HG02884 (cell line): ENCODE data around the gene FTCDNL1.

Experiments
- ATAC-seq: cut with Tn5 transposase; IDR thresholded peaks from one replicate; pipeline ENCODE4 v1.9.1; 2021; ENCODE audit warnings: mild to moderate bottlenecking, moderate library complexity; ENCODE audit not compliant: unreplicated experiment

Gene FTCDNL1

GRCh38 chr2:199842631-199843395, 8.2 kb downstream of the FTCDNL1 start:
- no peak for ATAC-seq

- ATAC-seq = no peak
Measured at GRCh38 chr2:199841409-199841808, 9.6 kb downstream of the FTCDNL1 start.

- ATAC-seq = no peak
Measured at GRCh38 chr2:199838399-199838798, 12.6 kb downstream of the FTCDNL1 start.

DNA sequence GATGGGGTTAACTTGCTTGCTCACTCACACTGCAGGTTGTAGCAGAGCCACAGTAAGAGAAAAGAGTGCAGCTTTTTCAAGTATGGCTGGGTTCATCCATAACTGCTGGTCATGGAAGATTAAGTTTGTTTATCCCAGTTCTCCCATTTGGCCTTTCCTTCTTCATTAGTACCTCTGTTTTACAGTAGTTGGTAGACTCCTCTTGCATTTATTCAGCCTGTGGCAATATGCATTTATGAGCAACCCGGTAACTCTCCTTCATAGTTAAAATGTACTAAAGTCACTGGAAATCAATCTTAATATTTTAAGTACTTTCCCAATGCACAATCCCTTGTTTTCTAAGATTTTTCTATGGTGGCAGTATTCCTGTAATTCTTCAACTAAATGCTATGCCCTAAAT, 14.0 kb downstream of the FTCDNL1 start:
- ATAC-seq = no peak

GRCh38 chr2:199833525-199833924, 17.5 kb downstream of the FTCDNL1 start:
- ATAC-seq = no peak

- ATAC-seq = no peak
Measured at GRCh38 chr2:199830531-199830930, 20.5 kb downstream of the FTCDNL1 start.

DNA sequence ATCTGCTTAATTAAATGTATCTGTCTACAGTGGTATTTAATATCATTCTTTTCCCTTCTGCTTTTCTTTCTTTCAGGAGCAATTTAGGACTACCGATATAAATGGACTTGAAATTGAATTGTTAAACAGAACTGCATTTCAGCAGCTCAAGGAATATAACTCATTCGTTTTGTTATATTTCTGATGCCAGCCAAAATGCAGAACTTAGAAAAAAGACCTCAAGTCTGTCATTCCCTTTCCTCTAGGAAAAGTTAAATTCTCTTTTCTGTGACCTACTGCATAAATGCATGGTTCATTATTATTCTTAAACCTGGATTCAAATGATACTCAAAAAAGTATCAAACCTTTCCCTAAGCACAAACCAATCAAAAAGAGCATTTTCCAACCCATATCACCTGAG, 21.4 kb downstream of the FTCDNL1 start:
- ATAC-seq = no peak

DNA sequence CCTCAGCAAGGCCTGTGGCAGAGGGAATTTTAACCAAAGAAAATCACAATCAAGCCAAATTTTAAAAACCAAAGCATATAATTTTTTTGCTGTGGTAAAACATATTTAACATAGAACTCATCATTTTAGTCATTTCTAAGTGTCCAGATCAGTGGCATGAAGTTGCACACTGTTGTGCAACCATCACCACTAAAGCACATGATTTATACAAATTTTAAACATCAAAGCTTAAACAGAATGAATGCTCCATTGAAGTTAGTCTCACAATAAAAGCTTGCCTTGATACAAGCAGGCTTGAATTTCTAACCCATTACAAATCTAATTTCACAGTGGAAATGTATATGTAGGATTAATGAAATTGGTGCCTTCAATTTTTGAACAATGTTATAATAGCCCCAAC, 31.2 kb downstream of the FTCDNL1 start:
- ATAC-seq = no peak

DNA sequence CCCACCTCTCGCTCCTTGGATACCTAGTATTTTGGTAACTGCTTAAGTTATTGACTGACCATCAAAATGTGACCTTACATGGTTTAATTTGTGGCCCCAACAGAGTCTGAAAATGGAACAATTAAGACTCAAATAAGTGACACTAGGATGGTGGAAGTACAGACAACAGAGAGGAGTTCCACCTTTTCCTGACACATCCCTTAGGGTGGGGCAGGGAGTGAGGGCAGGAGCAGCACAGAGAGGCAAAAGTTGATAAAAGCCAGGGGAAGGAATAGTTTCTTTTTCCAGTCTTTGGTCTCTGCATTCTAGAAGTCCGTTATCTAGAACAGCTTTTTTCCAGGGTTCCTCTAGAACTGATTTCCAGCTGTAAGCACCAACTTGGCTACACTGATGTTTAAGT, 32.2 kb downstream of the FTCDNL1 start:
- no peak for ATAC-seq

- ATAC-seq = no peak
Measured at GRCh38 chr2:199818026-199818425, 33.0 kb downstream of the FTCDNL1 start.

DNA sequence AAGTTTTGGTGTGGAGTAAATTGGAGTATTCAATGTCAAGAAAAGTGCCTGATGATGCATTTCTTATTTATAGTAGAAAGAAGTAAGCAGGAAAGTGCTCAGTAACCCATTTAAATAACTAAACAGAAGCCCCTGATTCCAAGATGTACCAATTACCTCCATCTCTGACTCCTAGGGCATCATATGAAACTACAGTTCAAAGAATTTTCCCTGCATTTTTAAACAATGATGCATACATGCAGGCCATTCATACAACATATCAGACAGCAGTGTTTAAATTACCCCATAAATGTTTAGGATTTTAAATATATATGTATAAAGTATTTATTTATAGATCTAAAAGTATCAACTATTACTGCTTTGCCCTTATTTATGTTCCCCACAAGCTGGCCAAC, 36.2 kb downstream of the FTCDNL1 start:
- ATAC-seq = no peak

- no peak for ATAC-seq
Measured at GRCh38 chr2:199814101-199814816, 36.7 kb downstream of the FTCDNL1 start.

- no peak for ATAC-seq
Measured at GRCh38 chr2:199812493-199812892, 38.5 kb downstream of the FTCDNL1 start.

DNA sequence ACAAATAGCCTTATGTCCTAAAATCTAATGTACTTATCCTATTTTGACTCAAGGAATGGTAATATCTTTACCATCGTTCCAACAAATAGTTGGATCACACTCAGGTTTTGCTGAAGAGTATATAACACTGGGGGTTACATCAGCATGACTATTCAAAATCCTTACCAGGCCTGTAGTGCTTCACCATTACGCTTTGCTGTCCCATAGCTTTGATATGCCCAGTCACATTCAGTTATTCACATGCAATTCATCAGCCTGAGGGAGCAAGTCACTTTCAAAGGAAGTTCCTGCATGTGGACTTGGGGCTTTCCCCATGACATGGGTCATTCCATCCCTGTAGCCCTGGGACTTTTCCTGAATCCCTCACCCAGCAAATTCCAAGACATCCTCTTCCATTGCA, 39.6 kb downstream of the FTCDNL1 start:
- ATAC-seq = no peak

GRCh38 chr2:199810422-199811171, 40.4 kb downstream of the FTCDNL1 start:
- ATAC-seq = no peak

DNA sequence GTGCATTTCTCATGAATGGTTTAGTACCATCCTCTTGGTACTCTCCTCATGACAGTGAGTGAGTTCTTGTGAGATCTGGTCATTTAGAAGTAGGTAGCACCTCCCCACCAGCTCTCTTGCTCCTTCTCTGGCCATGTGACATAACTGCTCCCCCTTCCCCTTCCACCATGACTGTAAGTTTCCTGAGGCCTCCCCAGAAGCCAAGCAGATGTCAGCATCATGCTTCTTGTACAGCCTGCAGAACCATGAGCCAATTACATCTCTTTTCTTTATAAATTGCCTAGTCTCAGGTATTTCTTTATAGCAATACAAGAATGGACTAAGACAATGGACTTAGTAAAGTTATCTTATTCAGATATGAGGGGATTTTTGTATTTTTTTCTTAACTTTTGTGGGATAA, 43.0 kb downstream of the FTCDNL1 start:
- ATAC-seq = no peak

GRCh38 chr2:199806179-199806578, 44.8 kb downstream of the FTCDNL1 start:
- no peak for ATAC-seq

DNA sequence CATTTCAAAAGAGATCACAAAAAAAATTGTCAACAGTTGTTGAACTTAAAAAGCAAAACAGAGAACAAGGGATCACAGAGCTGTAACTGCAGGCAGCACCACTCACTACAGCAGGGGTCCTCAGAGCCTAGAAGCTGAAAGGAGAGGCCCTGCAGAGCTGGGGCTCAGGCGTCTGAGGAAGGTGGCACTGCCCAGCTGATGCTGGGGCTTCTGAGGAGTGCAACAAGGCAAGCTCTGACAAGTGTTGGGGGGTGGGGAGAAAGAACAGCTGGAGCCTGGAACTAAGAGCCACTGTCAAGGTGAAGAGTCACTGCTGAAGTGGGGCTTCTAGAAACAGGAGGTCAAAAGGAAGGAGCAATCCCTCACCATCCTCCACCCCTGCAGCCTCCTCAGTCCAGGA, 46.2 kb downstream of the FTCDNL1 start:
- ATAC-seq = no peak

DNA sequence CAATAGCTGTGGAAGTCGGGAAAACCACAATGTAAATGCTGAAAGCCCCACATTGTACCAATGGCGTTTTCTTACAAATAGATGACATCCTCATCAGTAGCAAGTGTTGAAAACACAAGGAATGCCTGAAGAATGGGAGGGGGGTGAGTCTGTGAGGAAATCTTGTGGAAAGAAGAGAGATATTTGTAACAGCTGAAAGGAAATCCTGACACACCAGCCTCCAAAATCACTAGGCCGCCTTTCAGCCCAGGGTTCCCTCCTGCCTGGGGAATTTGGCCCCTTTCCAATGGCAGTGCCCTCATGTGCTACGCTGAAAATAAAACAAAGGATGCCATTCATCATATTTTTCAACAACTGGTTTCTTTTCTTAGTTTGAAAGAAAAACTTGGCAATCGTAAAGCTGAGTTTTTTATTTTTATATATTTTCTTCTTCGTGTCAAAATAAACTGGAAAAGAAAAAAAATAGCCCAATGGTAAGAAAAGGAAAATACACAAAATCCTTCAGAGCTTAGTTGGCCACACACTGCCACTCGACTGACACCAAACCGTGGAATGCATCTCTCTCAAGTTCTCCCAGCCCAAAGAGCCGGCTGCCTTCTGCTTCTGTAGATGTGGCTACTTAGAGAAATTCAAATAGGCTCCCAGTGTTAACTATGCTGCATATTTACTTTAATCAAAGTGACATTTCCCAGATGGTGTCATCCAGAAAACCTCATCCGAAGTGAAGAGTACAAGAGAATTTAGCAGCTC, 52.0 kb downstream of the FTCDNL1 start:
- no peak for ATAC-seq

DNA sequence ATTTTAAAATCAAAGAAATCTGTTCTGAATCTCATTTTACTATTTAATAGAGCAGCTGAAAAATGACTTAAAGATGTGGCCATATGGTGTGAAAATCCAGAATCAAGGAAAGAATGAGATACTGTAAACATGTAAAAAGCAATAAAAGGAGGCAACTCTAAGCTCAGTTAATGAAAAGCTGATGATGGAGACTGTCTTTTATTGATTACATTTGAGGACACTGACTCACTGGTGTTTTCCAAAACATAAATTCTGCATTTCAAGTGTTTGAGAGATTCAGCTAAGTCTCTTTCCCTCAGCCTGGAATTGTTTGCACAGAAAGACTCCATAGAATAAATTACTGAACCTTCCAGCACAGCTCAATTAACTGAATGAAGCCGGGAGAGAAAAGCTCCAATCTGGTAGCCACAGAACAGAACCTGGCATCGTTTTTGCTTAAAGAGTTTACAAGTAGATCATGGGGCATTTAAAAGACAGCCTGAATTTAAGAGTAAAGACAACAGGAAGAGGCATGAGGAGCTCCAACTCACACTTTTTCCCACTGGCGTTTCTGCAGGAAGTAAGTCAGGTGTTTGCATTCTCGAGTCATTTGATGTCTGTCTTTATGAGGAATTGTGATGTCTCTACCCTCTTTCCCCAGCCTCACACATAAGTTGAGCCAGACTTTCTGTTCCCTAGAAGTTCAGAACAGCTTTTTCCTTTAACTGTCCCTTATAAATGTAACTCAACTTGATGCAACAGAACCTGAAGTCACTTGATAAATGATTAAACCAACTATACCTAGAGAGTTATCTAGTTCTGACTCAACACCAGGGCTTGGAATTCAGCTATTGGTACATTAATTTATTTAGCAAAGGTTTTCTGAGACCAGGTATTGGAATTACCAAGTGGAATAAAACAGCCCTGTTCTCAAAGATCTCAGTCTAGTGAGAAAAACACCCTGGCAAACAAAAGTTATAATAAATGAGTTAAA, 53.3 kb downstream of the FTCDNL1 start:
- ATAC-seq = no peak
